Muscle of leg (tissue), 11 donors: ENCODE data around the gene CABLES2. TPM values are rescaled to one million over a fixed set of nuclear protein-coding genes. Genes with fewer than 3 reads are reported as not detected.
"Not testable (repeated sequence)": the region's sequence is repeated elsewhere in the genome, so short reads cannot be mapped to it uniquely, and the experiment has no call there.

Source experiments
- DNase-seq: peaks from one replicate; pipeline ENCODE4 v3.0.0; 2013
- H3K27ac ChIP-seq: one replicate; pipeline ENCODE4 v1.5.1; 2013; ENCODE audit warnings: mild to moderate bottlenecking, low read length, control low read depth
- H3K27me3 ChIP-seq: one replicate; pipeline ENCODE4 v1.6.1; 2013; ENCODE audit warnings: low read length; ENCODE audit not compliant: control insufficient read depth, insufficient read depth
- H3K36me3 ChIP-seq: one replicate; pipeline ENCODE4 v1.6.1; 2013; ENCODE audit warnings: low read length; ENCODE audit not compliant: control insufficient read depth, insufficient read depth
- H3K4me1 ChIP-seq: one replicate; pipeline ENCODE4 v1.6.1; 2013; ENCODE audit warnings: low read length; ENCODE audit not compliant: control insufficient read depth, insufficient read depth
- H3K4me3 ChIP-seq: one replicate; pipeline ENCODE4 v1.5.1; 2013; ENCODE audit warnings: low read length, control low read depth
- H3K9me3 ChIP-seq: replicated peaks from 2 replicates; pipeline ENCODE4 v1.6.1; 2013; ENCODE audit warnings: low read depth, low read length; ENCODE audit not compliant: control insufficient read depth
- WGBS: methylation state at CpG from one replicate; pipeline ENCODE4 v1.1.5; 2013; ENCODE audit warnings: missing lambda C conversion rate; ENCODE audit not compliant: insufficient coverage; 5-methylcytosine and 5-hydroxymethylcytosine counted together
- polyA plus RNA-seq, 8 donors: library from polyadenylated mRNA; unstranded; fragments of 120-200 nt; gene quantifications; one replicate each; pipeline versions ENCODE4 v1.2.1 to v1.2.3, GENCODE V29; 2013; ENCODE audit warnings: inconsistent platforms in 1 of 8, low replicate concordance in 1 of 8; ENCODE audit not compliant: insufficient read length in 8 of 8, insufficient read depth in 1 of 8
- total RNA-seq: library from RNA; stranded (reverse); fragments of 120-200 nt; gene quantifications from one replicate; pipeline ENCODE4 v1.2.4, GENCODE V29; 2013

Gene CABLES2
- total and polyA plus RNA-seq, 9 donors, result 2.0 to 8.2 (median 5.7) TPM

DNA sequence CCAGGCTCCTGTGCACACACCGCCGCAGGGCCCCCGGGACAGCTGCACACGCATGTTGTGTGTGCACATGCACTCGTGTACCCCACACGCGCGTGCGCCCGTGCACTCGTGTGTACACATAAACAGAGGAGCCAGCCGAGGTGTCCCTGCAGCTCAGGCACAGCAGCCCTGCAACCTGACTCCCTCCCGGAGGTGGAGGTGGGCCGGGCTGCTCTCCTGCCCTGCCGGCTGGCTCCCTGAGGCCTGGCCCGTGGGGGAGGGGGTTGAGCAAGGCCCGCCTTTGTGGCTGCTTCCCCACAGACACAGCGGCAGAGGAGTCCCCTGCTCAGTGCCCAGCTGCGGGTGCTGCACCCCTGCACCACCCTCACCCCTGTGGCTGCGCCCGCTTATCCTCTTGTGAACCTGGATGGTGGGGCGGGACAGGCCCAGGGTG lies 19.6 kb upstream of the CABLES2 start:
- Histone ChIP-seq H3K27ac (no peak overlapping the region), H3K4me1 (peaks cover 13% of the 10 kb centered on the region), H3K36me3 (no peaks in the 10 kb centered on the region), H3K27me3 (peaks cover 32% of the 10 kb centered on the region), H3K4me3 (no peak overlapping the region), H3K9me3 (no peaks in the 10 kb centered on the region)
- DNase-seq, result no peak
- WGBS, result 42% methylated on average over 19 of the region's 22 CpGs

DNA sequence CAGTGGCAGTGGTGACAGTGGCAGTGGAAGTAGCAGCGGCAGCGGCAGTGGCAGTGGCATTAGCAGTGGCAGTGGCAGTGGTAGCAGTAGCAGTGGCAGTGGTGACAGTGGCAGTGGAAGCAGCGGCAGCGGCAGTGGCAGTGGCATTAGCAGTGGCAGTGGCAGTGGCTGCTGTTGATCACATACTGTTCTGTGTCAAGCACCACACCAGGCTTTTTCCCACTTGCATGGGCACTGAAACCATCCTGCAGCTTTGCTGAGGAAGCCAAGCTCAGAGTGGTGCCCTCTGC lies 18.9 kb upstream of the CABLES2 start:
- H3K36me3 ChIP-seq, DNase-seq, H3K4me3 ChIP-seq, H3K27ac ChIP-seq, H3K9me3 ChIP-seq: not testable (repeated sequence)
- Histone ChIP-seq H3K27me3 (peaks cover 32% of the 10 kb centered on the region), H3K4me1 (peaks cover 13% of the 10 kb centered on the region)
- WGBS, result 100% methylated on average over 4 of the region's 4 CpGs

DNA sequence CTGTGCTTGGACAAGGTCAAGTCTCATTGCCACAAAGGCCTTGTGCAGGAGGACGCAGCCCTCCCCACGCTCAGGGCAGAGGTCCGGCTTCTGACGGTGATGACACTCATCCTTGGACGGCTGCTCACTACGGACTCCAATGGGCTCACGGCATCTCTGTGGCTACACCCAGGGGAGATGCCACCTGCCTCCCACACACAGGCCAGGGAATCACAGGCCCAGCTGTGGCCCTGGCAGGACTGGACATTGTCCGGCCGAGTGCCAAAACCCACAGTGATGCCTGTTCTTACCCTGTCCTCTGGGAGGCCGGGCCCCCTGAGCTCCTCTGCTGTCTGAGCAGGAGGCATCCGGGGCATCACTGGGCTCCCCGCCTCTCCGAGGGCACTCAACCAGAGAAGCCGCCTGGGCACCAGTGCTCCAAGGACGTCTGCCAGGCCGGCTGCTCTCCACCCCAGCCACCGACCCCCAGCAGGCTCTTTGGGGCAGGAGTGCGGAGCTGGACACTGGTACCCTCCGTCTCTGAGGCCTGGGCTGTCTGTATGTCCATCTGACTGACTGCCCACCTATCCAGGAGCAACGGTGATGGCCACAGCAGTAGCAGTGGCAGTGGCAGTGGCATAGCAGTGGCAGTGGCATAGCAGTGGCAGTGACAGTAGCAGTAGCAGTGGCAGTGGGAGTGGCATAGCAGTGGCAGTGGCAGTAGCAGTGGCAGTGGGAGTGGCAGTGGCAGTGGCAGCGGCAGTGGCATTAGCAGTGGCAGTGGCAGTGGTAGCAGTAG lies 18.4 kb upstream of the CABLES2 start:
- H3K4me1 ChIP-seq, result peaks cover 13% of the 10 kb centered on the region
- no peak for DNase-seq
- H3K27ac ChIP-seq, result no peak overlapping the region
- 81% methylated on average over 19 of the region's 21 CpGs for whole genome bisulfite sequencing
- no peak overlapping the region for H3K4me3 ChIP-seq
- H3K36me3 ChIP-seq, result no peaks in the 10 kb centered on the region
- H3K27me3 ChIP-seq, result peaks cover 28% of the 10 kb centered on the region
- H3K9me3 ChIP-seq, result no peaks in the 10 kb centered on the region

DNA sequence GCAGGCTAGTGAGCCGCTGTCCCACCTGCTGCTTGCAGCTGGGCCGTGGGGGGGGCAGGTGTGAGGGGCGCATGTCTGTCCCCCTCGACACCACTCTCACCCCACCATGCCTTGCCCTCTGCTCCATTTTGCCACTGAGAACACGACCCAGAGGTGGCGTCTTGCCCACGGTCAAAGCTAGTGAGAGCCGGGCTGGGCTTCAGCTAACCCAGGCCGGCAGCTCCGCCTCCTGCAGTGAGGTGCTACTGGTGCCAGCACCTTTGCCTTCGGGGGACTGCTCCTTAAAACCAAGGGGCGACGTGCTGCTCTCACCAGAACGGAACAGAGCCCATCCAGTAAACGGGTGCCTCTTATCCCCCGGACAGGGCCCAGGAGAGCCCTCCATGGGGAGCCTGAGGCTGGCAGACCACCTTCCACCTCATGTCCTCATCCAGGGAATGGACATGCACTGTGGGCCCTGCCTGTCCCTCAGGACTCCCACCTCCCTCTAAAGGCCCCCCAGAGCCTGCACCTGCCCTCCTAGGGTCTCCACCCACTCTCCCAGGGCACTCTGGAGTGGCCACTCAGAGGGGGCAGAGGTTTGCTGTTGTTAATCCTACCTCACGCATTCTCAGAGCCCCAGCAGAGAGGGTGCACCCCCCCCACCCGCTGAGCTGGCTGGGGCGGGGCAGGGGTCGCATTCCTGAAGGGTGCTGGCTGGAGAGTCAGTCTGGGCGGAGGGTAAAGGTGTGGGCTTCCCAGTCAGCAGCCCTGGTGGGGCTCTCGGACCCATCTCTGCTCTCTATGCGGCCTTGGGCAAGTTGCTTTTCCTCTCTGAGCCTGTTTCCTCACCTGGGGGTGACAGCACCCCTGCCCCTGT lies 17.4 kb upstream of the CABLES2 start:
- H3K27me3 ChIP-seq, result peaks cover 26% of the 10 kb centered on the region
- peaks cover 13% of the 10 kb centered on the region for H3K4me1 ChIP-seq
- H3K9me3 ChIP-seq, result no peaks in the 10 kb centered on the region
- no peak overlapping the region for H3K27ac ChIP-seq
- WGBS, result 49% methylated on average over 18 of the region's 23 CpGs
- no peak for DNase-seq
- H3K4me3 ChIP-seq, result no peak overlapping the region
- H3K36me3 ChIP-seq, result no peaks in the 10 kb centered on the region

DNA sequence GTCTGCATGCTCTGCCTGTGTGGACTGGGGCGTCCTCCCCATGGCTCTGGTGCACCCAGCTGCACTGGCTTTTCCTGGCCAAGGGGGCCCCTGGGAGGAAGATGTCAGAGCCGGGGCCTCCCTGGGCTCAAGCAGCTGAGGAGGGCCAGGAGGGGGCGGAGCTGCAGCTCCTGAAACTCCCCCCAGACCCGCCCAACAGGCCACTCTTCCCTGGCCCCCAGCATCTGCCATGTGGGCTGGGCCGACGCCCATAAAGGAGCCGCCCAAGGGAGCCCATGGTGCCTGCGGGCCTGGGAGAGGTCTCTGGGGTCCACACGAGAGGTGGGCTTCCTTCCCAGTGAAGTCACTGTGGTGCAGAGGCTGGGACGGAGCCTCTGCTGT lies 16.2 kb upstream of the CABLES2 start:
- Histone ChIP-seq H3K4me3 (no peak overlapping the region), H3K27ac (no peak overlapping the region), H3K27me3 (peaks cover 19% of the 10 kb centered on the region), H3K9me3 (no peaks in the 10 kb centered on the region), H3K4me1 (peaks cover 9% of the 10 kb centered on the region), H3K36me3 (no peaks in the 10 kb centered on the region)
- 28% methylated on average over 5 of the region's 10 CpGs for WGBS
- DNase-seq, result no peak

DNA sequence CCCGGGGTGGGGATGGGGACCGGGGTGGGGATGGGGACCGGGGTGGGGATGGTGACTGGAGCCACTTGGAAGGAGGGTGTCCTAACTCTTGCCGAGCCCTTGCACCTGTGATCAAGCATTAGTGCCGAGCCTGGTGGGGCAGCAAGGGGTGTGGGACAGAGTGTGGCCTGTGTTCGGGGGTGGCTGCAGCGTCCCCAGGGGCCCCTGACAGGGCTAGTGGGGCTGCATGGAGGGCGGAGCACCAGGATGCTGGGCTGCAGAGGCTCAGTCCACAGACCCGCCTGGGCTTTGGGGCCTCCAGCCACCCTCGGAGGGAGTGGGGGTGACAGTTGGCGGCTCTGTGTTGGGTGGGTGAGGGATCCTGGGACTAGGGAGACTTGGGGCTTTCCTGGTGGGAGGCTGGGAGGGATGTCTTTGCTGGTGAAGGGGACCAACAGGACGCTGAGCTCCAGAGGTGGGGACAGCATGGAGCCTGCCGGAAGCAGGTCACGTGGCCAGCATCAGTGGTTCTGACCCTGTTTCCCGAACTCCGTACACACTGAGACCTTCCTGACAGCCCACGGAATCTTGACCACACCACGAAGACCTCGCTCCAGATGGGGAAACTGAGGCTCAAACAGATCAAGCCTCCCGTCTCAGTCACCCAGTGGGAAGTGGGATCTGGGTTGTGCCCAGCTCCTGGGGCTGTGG lies 15.7 kb upstream of the CABLES2 start:
- Histone ChIP-seq H3K27me3 (peaks cover 19% of the 10 kb centered on the region), H3K4me3 (no peak overlapping the region), H3K4me1 (peaks cover 4% of the 10 kb centered on the region), H3K36me3 (no peaks in the 10 kb centered on the region), H3K9me3 (no peaks in the 10 kb centered on the region), H3K27ac (no peak overlapping the region)
- no peak for DNase-seq
- WGBS, result 87% methylated on average over 20 of the region's 20 CpGs

DNA sequence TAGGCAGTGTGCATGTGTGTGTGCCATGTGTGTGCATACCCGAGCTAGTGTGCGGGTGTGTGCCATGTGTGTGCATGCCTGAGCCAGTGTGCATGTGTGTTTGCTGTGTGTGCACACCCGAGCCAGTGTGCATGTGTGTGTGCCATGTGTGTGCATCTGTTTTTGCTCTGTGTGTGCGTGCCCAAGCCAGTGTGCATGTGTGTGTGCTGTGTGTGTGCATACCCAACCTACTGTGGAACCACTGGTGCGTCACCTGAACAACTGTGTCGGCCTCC lies 14.6 kb upstream of the CABLES2 start:
- WGBS, result 93% methylated on average over 6 of the region's 6 CpGs
- Histone ChIP-seq H3K9me3 (no peaks in the 10 kb centered on the region), H3K27ac (no peak overlapping the region), H3K36me3 (no peaks in the 10 kb centered on the region), H3K4me3 (no peak overlapping the region), H3K4me1 (peaks cover 3% of the 10 kb centered on the region), H3K27me3 (peaks cover 19% of the 10 kb centered on the region)
- DNase-seq, result no peak

DNA sequence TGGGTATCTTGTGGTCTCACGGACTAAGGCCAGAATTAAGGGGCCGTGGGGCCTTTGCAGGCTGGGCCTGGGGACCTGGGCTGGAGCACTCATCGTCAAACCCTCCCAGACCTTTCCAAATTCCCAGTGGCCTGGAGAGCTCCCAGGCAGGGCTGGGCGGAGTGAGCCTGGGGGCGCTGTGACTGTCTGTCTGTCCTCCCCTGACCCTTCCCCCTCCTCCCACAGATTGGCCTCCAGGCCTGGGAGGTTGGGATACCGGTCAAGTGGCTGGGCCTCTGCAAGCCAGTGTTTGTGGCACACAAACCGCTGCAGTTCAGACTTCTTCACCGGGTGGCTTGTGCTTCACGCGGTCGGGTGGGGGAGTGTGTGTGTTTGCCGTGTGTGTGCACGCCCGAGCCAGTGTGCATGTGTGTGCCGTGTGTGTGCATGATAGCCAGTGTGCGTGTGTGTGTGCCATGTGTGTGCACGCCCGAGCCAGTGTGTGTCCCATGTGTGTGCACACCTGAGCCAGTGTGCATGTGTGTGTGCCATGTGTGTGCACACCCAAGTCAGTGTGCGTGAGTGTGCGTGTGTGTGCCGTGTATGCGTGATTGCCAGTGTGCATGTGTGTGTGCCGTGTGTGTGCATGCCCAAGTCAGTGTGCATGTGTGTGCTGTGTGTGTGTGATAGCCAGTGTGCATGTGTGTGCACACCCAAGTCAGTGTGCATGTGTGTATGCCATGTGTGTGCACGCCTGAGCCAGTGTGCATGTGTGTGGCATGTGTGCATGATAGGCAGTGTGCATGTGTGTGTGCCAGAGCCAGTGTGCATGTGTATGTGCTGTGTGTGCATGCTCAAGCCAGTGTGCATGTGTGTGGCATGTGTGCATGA lies 14.0 kb upstream of the CABLES2 start:
- WGBS, result 82% methylated on average over 21 of the region's 24 CpGs
- Histone ChIP-seq H3K27me3 (peaks cover 21% of the 10 kb centered on the region), H3K4me1 (peaks cover 3% of the 10 kb centered on the region), H3K4me3 (no peak overlapping the region), H3K36me3 (no peaks in the 10 kb centered on the region), H3K27ac (no peak overlapping the region), H3K9me3 (no peaks in the 10 kb centered on the region)
- no peak for DNase-seq

DNA sequence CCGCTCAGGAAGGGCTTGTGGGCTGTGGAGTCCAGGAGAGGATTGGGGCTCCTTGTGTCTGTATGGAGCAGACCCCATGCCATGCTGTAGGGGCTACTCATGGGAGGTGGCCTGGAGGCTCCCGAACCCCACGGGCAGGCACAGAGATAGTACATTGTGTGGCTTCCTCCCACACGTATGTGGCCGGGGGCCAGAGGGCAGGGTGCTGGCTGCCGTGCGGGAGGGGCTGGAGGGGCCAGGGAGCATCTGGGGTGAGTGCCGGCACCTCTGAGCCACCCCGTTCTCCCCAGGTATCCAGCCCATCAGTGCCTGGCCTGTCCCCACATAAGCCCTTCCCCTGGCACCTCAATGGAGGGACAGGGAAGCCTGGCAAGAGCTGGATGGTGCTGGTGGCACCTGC lies 12.7 kb upstream of the CABLES2 start:
- Histone ChIP-seq H3K4me1 (peaks cover 3% of the 10 kb centered on the region), H3K36me3 (no peaks in the 10 kb centered on the region), H3K27me3 (peaks cover 21% of the 10 kb centered on the region), H3K9me3 (no peaks in the 10 kb centered on the region), H3K4me3 (no peak overlapping the region), H3K27ac (no peak overlapping the region)
- DNase-seq, result no peak
- 87% methylated on average over 9 of the region's 9 CpGs for WGBS
